Stimulated activated CD4-positive, alpha-beta T cell treated with anti-CD3 and anti-CD28 coated beads, Interleukin-12 subunit alpha, Interleukin-12 subunit beta, amount 100 ng/mL, for 4 hours (primary cell): ENCODE data around the gene CFI.
"Not testable (repeated sequence)": the region's sequence is repeated elsewhere in the genome, so short reads cannot be mapped to it uniquely, and the experiment has no call there.

Experiments
- DNase-seq: peaks from one replicate; pipeline ENCODE4 v3.0.0-alpha.2; 2020

Gene CFI

DNA sequence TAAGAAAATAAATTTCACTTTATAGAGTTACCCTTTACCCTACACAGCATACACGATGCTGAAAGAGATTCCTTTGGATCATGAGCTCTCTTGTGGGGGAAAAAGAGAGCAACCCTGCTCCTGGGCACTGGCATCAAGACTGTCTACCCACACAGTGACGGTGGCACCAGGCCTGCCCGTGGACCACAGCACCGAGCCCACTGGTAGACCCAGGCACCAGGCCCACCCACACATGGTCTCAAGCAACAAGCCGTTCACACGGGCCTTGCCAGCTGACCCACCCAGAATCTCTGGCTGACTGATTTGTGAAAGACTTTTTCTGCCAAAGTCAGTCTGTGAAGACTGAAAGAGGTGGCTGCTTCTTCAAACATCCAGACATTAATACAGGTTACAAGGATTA is 6.7 kb downstream of the CFI start:
- DNase-seq: no peak

DNA sequence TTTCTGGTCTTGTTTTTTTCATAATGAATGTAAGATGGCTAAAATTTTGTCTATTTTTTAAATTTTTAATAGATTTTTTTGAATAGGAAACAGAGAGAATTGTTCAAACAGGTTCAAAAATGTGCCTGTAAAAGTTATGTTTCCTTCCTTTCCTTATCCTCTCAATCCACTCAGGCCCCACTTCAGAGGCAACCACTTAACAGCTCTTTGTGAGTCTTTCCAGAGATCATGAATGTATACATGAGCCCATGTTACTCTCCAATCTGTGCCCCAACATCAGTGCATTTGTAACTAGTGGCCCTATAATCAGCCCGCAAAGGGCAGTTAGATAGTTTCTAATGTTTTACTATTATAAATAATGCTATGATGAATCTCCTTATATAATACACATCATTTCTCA is 14.0 kb downstream of the CFI start:
- DNase-seq: no peak

DNA sequence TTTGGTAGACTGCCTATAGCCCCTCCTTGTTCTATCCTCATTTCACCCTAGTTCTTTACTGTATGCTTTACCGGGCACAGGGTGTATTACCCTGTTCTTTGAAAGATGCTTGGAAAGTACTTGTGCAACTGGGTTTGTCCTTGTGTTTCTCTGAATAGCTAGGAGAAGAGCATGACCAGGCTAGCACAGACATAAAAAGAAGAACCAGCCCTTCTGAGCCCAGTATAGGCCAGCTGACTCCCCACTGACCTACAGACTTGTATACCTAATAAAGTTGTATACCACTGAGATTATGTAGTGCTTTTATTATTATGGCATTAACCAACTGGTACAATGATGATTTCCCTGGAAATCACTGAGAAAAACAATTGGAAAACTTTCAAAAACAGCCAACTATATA is 15.0 kb downstream of the CFI start:
- no peak for DNase-seq

DNA sequence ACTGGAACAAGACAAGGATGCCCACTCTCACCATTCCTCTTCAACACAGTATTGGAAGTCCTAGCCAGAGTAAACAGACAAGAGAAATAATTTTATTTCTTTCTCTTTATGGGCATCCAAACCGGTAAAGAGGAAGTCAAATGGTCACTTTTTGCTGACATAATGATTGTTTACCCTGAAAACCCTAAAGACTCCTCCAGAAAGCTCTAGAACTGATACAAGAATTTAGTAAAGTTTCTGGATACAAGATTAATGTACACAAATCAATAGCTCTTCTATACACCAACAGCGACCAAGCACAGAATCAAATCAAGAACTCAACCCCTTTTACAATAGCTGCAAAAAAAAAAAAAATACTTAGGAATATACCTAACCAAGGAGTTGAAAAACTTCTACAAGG is 19.7 kb downstream of the CFI start:
- DNase-seq: not testable (repeated sequence)

- no peak for DNase-seq
These were observed 36.9 kb downstream of the CFI start for GRCh38 chr4:109764789-109765402.

DNA sequence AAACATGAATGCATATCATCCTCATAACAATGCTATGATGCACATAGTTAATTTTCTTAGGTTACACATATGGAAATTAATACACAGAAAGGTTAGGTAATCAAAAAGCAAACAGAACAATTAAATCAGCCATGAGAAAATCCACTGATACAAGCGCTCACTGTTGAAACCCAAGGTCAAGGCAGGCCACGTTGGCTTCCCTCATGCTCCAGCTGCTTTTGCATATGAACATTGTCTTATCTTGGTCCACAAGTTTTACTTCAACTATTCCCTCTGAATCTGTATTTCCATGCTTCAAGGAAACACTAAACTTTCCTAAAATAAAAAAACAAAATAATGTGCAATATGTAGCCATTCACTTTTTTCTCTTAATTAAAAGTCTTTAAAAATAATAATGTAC is 37.4 kb downstream of the CFI start:
- DNase-seq: no peak

GRCh38 chr4:109760682-109761081 is 41.1 kb downstream of the CFI start:
- DNase-seq: no peak

DNA sequence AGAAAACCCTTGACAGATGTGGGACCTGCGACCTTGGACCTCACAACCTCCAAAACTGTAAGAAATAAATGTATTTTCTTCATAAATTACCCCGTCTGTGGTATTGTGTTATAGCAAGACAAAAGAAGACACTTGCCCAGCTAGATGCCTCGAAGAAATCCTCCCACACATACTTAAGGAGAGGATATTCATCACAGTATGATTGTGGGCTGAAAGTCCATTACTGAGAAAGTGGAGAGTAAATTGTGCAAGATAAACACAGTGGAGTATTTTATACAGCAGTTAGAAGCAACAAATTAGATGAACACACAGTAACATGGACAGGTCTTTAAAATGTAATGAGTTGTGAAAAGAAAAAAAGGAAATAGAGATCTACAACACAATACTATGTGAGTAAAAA is 46.1 kb downstream of the CFI start:
- DNase-seq: no peak

GRCh38 chr4:109754093-109754857 is 47.5 kb downstream of the CFI start:
- no peak for DNase-seq

- DNase-seq: no peak
These were observed 49.3 kb downstream of the CFI start for GRCh38 chr4:109752525-109752924.

DNA sequence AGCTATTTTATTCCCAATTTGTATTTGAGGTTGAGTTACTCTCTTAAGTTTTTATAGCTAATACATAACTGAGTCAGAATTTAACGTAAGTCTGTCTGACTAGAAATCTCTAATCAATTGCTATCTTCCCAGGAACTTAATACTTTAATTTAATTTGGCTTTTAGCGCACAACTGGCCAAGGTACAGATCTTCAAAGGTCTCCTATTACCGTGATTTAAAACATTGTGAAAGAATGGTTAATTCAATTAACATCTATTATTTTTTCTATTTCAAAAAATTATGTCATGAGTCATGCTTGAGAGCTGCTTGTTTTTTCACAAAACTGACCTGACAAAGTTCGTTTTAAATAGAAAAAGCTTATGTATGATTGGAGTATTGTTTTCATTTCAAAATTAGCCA is 49.9 kb downstream of the CFI start:
- DNase-seq: no peak

DNA sequence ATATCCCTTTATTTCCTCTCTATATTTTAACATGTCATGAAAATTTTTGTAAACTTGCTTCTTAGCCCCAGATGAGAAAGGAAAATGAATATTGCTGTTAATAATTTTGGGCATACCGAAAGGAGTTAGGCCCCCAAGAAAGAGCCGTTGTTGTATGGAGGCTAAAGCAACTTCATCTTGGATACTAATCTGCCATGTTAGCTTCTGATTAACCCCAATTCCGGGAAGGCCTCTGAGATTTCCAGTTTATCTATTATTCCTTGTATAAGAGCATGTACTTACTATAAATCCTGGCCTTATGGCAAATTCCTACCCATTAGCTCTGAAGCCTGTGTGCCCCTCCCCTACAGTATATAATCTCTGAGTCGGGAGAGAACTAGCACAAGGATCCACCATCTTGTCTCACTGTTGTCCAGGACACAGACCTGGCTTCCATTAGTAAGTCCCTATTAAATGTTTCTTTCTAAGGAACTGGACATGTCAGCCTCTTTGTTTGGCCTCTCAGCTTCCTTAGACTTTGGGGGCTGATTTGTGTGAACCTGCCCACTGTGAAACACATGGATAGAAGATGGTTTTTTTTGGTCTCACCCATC is 51.1 kb downstream of the CFI start:
- DNase-seq: no peak

DNA sequence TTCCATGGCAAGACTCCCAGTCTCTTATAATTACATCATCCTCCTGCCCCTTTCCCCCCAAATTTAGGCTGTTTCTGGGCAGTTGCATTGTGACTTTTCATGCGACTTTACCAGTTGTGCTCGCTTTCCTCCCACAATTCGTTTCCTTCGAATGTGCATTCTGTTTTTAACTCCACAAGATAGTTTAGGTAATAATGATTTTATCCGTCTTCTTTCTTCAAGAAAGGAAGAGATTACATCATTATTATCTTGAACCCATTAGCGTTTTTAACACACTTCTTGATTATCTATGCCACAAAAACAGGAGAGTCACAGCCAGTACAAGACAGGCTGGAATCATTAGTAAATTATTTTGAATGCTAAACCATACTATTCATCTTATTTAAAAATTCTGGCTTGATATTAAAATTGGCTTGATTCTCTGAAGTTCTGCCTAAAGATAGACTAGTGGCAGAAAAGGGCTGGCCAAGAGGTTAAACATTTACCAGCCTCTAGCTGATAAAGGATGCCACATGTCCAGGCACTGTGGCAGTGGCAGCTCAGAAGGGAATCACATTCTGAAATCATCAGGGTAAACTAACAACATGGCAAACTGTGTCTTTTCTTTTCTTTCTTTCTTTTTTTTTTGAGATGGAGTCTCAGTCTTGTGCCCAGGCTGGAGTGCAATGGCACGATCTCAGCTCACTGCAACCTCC is 52.3 kb downstream of the CFI start:
- DNase-seq: no peak

- DNase-seq: no peak
These were observed 53.7 kb downstream of the CFI start for GRCh38 chr4:109748114-109748513.

- DNase-seq: no peak
These were observed 55.1 kb downstream of the CFI start for GRCh38 chr4:109746728-109747127.

DNA sequence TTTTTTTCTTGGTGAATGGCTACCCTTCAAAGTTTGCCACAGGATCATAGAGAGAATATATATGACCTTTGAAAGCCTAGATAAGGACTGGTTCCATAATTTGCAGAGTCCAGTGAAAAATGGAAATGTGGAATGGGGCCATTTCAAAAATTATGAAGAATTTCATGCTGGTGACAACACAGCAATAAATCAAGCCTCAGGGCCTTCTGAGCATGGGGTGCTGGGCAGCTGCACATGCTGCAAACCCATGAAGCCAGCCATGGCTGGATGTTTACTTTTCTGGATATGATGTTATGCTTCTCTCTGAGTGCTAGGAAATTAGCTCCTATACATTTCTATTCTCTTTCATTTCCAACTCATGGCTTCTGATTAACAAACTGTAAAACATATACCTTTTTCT is 56.0 kb downstream of the CFI start:
- no peak for DNase-seq

- no peak for DNase-seq
These were observed 62.3 kb downstream of the CFI start for GRCh38 chr4:109739547-109739946.

- no peak for DNase-seq
These were observed 63.5 kb downstream of the CFI start for GRCh38 chr4:109738104-109738872.

- DNase-seq: no peak
These were observed 66.0 kb downstream of the CFI start for GRCh38 chr4:109735566-109736365.

- DNase-seq: no peak
These were observed 68.1 kb downstream of the CFI start for GRCh38 chr4:109733728-109734127.

DNA sequence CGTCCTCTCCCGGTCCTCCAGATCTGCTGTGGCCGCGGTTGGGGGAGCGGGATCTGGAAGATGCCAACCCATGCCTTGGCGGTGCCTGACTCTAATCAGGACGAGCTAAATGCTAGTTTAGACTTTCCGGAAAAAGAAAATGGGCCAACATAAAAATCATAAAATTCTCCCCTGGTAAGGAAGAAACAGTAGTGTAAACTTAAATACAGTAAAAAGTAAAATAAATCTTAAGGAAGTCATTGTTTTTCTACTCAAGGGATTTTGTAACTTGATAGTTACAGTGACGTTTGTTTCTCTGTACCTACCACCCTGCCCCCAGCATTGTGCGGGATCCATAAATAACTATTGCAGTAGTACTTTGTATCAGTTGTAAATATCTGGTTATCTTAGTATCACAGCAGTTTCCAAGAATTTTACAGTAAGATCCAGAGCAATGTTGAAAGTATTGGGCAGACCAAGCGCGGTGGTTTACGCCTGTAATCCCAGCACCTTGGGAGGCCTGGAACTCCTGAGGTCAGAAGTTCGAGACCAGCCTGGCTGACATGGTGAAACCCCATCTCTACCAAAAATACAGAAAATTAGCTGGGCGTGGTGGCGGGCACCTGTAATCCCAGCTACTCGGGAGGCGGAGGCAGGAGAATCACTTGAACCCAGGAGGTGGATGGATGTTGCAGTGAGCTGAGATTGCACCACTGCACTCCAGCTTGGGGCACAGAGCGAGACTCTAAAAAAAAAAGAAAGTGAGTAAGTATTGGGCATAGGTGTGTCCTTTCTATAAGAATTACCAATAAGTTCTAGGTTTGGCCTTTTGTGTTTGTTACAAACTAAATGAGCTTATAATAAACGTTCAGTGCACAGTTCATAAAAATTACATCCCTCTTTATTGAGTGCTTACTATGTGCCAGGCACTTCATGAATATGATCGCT is 70.9 kb downstream of the CFI start:
- no peak for DNase-seq
